Measurements from ENCODE around the gene EZR.

DNA sequence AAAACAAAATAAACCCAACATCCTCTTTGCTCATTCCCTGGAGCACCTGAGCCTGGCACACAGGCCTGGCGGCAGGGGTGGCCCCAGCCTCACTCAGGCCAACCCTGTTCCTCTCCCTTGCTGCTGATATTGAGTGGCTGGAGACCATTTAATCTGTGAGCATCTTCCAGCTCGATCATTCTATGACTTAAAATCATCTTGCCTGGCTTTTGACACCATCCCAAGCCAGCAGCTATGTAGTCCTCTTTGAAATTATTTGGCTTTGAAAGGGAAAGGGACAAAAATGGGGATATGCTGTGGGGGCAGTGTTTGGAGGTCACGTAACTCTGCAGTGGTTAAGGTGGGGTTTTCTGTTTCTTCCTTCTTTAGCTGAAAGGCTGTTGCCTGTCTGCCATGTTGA is 22.8 kb downstream of the EZR start:
- TF ChIP-seq, protein P1, sequence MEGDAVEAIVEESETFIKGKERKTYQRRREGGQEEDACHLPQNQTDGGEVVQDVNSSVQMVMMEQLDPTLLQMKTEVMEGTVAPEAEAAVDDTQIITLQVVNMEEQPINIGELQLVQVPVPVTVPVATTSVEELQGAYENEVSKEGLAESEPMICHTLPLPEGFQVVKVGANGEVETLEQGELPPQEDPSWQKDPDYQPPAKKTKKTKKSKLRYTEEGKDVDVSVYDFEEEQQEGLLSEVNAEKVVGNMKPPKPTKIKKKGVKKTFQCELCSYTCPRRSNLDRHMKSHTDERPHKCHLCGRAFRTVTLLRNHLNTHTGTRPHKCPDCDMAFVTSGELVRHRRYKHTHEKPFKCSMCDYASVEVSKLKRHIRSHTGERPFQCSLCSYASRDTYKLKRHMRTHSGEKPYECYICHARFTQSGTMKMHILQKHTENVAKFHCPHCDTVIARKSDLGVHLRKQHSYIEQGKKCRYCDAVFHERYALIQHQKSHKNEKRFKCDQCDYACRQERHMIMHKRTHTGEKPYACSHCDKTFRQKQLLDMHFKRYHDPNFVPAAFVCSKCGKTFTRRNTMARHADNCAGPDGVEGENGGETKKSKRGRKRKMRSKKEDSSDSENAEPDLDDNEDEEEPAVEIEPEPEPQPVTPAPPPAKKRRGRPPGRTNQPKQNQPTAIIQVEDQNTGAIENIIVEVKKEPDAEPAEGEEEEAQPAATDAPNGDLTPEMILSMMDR (tag by site-specific recombination; IDR thresholded peaks at IDR 0.05) = no peak
- TF ChIP-seq SCRT2 (tag by site-specific recombination; IDR thresholded peaks at IDR 0.05) = no peak
- no peak for TF ChIP-seq ZNF391 (tag by site-specific recombination; IDR thresholded peaks at IDR 0.05; ENCODE audit: borderline replicate concordance, low read depth)
- TF ChIP-seq ZNF10 (tag by site-specific recombination; IDR thresholded peaks at IDR 0.05) = no peak
- TF ChIP-seq MEIS1 (CRISPR knock-in tag; IDR thresholded peaks at IDR 0.05; ENCODE audit: borderline replicate concordance) = no peak
- TF ChIP-seq, protein P2, sequence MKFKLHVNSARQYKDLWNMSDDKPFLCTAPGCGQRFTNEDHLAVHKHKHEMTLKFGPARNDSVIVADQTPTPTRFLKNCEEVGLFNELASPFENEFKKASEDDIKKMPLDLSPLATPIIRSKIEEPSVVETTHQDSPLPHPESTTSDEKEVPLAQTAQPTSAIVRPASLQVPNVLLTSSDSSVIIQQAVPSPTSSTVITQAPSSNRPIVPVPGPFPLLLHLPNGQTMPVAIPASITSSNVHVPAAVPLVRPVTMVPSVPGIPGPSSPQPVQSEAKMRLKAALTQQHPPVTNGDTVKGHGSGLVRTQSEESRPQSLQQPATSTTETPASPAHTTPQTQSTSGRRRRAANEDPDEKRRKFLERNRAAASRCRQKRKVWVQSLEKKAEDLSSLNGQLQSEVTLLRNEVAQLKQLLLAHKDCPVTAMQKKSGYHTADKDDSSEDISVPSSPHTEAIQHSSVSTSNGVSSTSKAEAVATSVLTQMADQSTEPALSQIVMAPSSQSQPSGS (tag by site-specific recombination; IDR thresholded peaks at IDR 0.05; ENCODE audit: low read depth) = no peak
- TF ChIP-seq ZNF169 (tag by site-specific recombination; IDR thresholded peaks at IDR 0.05) = no peak
- TF ChIP-seq, protein P3, sequence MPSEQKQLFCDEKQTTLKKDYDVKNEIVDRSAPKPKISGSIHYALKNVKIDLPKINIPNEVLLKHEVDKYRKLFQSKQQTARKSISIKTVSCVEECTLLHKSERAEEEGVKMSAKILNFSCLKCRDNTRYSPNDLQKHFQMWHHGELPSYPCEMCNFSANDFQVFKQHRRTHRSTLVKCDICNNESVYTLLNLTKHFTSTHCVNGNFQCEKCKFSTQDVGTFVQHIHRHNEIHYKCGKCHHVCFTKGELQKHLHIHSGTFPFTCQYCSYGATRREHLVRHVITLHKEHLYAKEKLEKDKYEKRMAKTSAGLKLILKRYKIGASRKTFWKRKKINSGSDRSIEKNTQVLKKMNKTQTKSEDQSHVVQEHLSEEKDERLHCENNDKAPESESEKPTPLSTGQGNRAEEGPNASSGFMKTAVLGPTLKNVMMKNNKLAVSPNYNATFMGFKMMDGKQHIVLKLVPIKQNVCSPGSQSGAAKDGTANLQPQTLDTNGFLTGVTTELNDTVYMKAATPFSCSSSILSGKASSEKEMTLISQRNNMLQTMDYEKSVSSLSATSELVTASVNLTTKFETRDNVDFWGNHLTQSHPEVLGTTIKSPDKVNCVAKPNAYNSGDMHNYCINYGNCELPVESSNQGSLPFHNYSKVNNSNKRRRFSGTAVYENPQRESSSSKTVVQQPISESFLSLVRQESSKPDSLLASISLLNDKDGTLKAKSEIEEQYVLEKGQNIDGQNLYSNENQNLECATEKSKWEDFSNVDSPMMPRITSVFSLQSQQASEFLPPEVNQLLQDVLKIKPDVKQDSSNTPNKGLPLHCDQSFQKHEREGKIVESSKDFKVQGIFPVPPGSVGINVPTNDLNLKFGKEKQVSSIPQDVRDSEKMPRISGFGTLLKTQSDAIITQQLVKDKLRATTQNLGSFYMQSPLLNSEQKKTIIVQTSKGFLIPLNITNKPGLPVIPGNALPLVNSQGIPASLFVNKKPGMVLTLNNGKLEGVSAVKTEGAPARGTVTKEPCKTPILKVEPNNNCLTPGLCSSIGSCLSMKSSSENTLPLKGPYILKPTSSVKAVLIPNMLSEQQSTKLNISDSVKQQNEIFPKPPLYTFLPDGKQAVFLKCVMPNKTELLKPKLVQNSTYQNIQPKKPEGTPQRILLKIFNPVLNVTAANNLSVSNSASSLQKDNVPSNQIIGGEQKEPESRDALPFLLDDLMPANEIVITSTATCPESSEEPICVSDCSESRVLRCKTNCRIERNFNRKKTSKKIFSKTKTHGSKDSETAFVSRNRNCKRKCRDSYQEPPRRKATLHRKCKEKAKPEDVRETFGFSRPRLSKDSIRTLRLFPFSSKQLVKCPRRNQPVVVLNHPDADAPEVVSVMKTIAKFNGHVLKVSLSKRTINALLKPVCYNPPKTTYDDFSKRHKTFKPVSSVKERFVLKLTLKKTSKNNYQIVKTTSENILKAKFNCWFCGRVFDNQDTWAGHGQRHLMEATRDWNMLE (tag by site-specific recombination; conservative IDR thresholded peaks at IDR 0.05; ENCODE audit: low read depth) = no peak
- TF ChIP-seq ZNF133 (tag by site-specific recombination; IDR thresholded peaks at IDR 0.05) = no peak

Measured in HEK293 (cell line).